Cerebellar cortex (tissue), 1 donor: ENCODE results near the gene ARHGEF39.

Experiments
- DNase-seq: peaks from one replicate; pipeline ENCODE4 v3.0.0-alpha.2; 2015; ENCODE audit warnings: low spot score

The ARHGEF39 gene

GRCh38 chr9:35664531-35665470 is at the start of gene ARHGEF39:
TSS of gene ARHGEF39 (minus strand) at chr9:35665195. CDS start at chr9:35665169, 26 bp downstream.
- DNase-seq, result peak; percentile 84

- peak; percentile 71 for DNase-seq
Measured at GRCh38 chr9:35714123-35714522, 49.1 kb upstream of the ARHGEF39 start.

GRCh38 chr9:35713578-35713977 is 48.6 kb upstream of the ARHGEF39 start:
- DNase-seq, result no peak

GRCh38 chr9:35712762-35713400 is 47.9 kb upstream of the ARHGEF39 start:
- no peak for DNase-seq

GRCh38 chr9:35711501-35712428 is 46.8 kb upstream of the ARHGEF39 start:
- DNase-seq, result no peak

GRCh38 chr9:35710818-35711500 is 46.0 kb upstream of the ARHGEF39 start:
- DNase-seq, result no peak

GRCh38 chr9:35708146-35708545 is 43.2 kb upstream of the ARHGEF39 start:
- no peak for DNase-seq

- no peak for DNase-seq
Measured at GRCh38 chr9:35706951-35707350, 42.0 kb upstream of the ARHGEF39 start.

GRCh38 chr9:35705836-35706430 is 40.9 kb upstream of the ARHGEF39 start:
- DNase-seq, result peak; percentile 92

GRCh38 chr9:35705372-35705771 is 40.4 kb upstream of the ARHGEF39 start:
- no peak for DNase-seq

GRCh38 chr9:35703906-35704672 is 39.1 kb upstream of the ARHGEF39 start:
- no peak for DNase-seq

GRCh38 chr9:35702696-35703095 is 37.7 kb upstream of the ARHGEF39 start:
- no peak for DNase-seq

- no peak for DNase-seq
Measured at GRCh38 chr9:35700942-35701341, 35.9 kb upstream of the ARHGEF39 start.

GRCh38 chr9:35700031-35700430 is 35.0 kb upstream of the ARHGEF39 start:
- no peak for DNase-seq

- DNase-seq, result no peak
Measured at GRCh38 chr9:35698231-35698630, 33.2 kb upstream of the ARHGEF39 start.

- no peak for DNase-seq
Measured at GRCh38 chr9:35697486-35697885, 32.5 kb upstream of the ARHGEF39 start.

- peak; percentile 80 for DNase-seq
Measured at GRCh38 chr9:35696520-35697215, 31.7 kb upstream of the ARHGEF39 start.

GRCh38 chr9:35695943-35696401 is 31.0 kb upstream of the ARHGEF39 start:
- DNase-seq, result no peak

- no peak for DNase-seq
Measured at GRCh38 chr9:35691757-35692301, 26.8 kb upstream of the ARHGEF39 start.
